ENCODE measurements around the gene OCSTAMP.

Gene OCSTAMP

DNA sequence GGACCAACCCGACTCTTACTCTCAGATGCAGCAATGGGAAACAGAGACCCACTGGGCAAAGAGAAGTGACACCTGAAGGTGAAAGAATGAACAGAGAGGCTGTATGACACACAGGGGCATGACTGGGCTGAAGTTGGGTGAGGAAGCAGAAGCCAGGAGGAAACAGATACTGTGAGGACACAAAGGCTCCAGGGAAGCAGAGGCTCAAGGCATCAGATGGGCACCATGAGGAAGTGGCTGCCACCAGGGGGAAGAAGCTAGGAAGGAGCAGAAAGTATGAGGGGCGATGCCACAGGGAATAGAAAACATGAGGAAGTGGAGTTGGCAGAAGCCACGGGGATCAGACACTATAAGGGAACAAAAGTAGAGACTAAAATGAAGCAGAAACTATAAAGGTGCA, 30.9 kb upstream of the OCSTAMP start:
- TF ChIP-seq EZH2 (IDR thresholded peaks at IDR 0.05; ENCODE audit: borderline replicate concordance, low read length), result no peak
- TF ChIP-seq, protein P1, sequence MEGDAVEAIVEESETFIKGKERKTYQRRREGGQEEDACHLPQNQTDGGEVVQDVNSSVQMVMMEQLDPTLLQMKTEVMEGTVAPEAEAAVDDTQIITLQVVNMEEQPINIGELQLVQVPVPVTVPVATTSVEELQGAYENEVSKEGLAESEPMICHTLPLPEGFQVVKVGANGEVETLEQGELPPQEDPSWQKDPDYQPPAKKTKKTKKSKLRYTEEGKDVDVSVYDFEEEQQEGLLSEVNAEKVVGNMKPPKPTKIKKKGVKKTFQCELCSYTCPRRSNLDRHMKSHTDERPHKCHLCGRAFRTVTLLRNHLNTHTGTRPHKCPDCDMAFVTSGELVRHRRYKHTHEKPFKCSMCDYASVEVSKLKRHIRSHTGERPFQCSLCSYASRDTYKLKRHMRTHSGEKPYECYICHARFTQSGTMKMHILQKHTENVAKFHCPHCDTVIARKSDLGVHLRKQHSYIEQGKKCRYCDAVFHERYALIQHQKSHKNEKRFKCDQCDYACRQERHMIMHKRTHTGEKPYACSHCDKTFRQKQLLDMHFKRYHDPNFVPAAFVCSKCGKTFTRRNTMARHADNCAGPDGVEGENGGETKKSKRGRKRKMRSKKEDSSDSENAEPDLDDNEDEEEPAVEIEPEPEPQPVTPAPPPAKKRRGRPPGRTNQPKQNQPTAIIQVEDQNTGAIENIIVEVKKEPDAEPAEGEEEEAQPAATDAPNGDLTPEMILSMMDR (IDR thresholded peaks at IDR 0.05; ENCODE audit: low read length), result no peak
- Histone ChIP-seq H3K36me3 (ENCODE audit: insufficient read depth, low read length) (no peaks in the 10 kb centered on the region), H3K9me3 (ENCODE audit: low read length) (no peaks in the 10 kb centered on the region), H3K9ac (ENCODE audit: low read length) (no peak overlapping the region), H3K79me2 (ENCODE audit: insufficient read depth, low read length) (no peaks in the 10 kb centered on the region), H3K4me2 (ENCODE audit: low read length) (no peak overlapping the region), H4K20me1 (ENCODE audit: insufficient read depth, low read length) (no peaks in the 10 kb centered on the region), H2AFZ (ENCODE audit: low read length) (no peak overlapping the region), H3K27me3 (ENCODE audit: insufficient read depth, low read length) (0 out of 2 replicates have a peak, but pooled peaks cover under 1% of the 10 kb centered on the region), H3K27ac (ENCODE audit: low read depth, low read length, poor library complexity, severe bottlenecking) (no peak overlapping the region), H3K4me3 (ENCODE audit: low read depth, low read length, poor library complexity, severe bottlenecking) (no peak overlapping the region), H3K9me2 (ENCODE audit: low read depth, low read length) (no peaks in the 10 kb centered on the region), H3K4me1 (ENCODE audit: insufficient read depth, low read length, severe bottlenecking) (no peaks in the 10 kb centered on the region), H3F3A (ENCODE audit: insufficient read depth, low read length) (no peaks in the 10 kb centered on the region)

DNA sequence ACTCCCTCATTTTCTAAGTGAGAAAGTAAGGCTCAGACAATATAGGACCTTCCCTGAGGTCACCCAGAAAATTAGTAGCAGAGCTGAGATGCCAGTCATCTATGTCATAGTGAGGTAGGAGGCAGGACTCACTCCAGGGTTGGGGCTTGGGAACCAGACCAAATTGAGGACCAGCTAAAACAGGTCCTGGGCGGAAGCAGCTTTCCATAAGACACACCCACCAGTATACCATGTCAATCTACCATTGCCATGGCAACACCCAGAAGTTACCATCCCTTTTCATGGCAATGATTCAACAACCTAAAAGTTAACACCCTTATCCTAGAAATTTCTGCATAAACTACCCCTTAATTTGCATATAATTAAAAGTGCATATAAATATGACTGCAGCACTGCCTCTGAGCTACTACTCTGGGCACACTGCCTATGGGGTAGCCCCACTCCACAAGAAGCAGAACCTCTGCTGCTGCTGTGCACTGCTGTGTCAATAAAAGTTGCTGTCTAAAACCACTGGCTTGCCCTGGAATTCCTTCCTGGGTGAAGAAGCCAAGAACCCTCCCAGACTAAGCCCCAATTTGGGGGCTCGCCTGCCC, 30.3 kb upstream of the OCSTAMP start:
- H4K20me1 ChIP-seq (ENCODE audit: insufficient read depth, low read length), result no peaks in the 10 kb centered on the region

DNA sequence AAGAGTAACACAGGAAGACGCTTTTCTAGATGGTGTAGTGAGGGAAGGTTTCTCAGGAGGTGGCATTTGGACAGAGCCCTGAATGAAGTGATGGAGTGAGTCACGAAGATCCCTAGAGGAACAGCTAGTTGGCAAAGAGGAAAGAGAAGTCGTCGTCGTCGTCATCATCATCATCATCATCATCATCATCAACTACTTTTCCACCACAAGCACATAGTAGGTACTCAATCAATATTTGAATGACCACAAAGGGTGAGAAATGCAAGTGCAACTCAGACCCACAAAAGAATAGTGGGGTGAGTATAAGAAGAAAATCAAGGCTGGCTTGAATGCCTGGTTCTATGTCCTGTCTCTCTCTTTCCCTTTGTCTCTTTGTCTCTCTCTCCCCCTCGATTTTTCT, 28.3 kb upstream of the OCSTAMP start:
- no peaks in the 10 kb centered on the region for H3K79me2 ChIP-seq (ENCODE audit: insufficient read depth, low read length)
- H3K4me3 ChIP-seq (ENCODE audit: low read depth, low read length, poor library complexity, severe bottlenecking), result no peak overlapping the region
- no peaks in the 10 kb centered on the region for H3K9me2 ChIP-seq (ENCODE audit: low read depth, low read length)
- no peaks in the 10 kb centered on the region for H3K36me3 ChIP-seq (ENCODE audit: insufficient read depth, low read length)
- H2AFZ ChIP-seq (ENCODE audit: low read length), result no peak overlapping the region
- no peak overlapping the region for H3K4me2 ChIP-seq (ENCODE audit: low read length)
- no peaks in the 10 kb centered on the region for H3F3A ChIP-seq (ENCODE audit: insufficient read depth, low read length)
- H3K9me3 ChIP-seq (ENCODE audit: low read length), result no peaks in the 10 kb centered on the region
- H3K9ac ChIP-seq (ENCODE audit: low read length), result no peak overlapping the region
- H3K4me1 ChIP-seq (ENCODE audit: insufficient read depth, low read length, severe bottlenecking), result no peaks in the 10 kb centered on the region
- no peak overlapping the region for H3K27ac ChIP-seq (ENCODE audit: low read depth, low read length, poor library complexity, severe bottlenecking)
- H3K27me3 ChIP-seq (ENCODE audit: insufficient read depth, low read length), result 0 out of 2 replicates have a peak, but pooled peaks cover 3% of the 10 kb centered on the region
- H4K20me1 ChIP-seq (ENCODE audit: insufficient read depth, low read length), result no peaks in the 10 kb centered on the region
- no peak for TF ChIP-seq EZH2 (IDR thresholded peaks at IDR 0.05; ENCODE audit: borderline replicate concordance, low read length)
- TF ChIP-seq, protein P1 (IDR thresholded peaks at IDR 0.05; ENCODE audit: low read length), result no peak

More for the DNA sequence above, 30.3 kb upstream of the OCSTAMP start:
- no peaks in the 10 kb centered on the region for H3K4me1 ChIP-seq (ENCODE audit: insufficient read depth, low read length, severe bottlenecking)
- H3K27ac ChIP-seq (ENCODE audit: low read depth, low read length, poor library complexity, severe bottlenecking), result no peak overlapping the region
- H3K4me2 ChIP-seq (ENCODE audit: low read length), result no peak overlapping the region
- H2AFZ ChIP-seq (ENCODE audit: low read length), result no peak overlapping the region
- 0 out of 2 replicates have a peak, but pooled peaks cover 3% of the 10 kb centered on the region for H3K27me3 ChIP-seq (ENCODE audit: insufficient read depth, low read length)
- no peaks in the 10 kb centered on the region for H3K79me2 ChIP-seq (ENCODE audit: insufficient read depth, low read length)
- H3K9me3 ChIP-seq (ENCODE audit: low read length), result no peaks in the 10 kb centered on the region
- no peaks in the 10 kb centered on the region for H3K9me2 ChIP-seq (ENCODE audit: low read depth, low read length)
- H3K9ac ChIP-seq (ENCODE audit: low read length), result no peak overlapping the region
- TF ChIP-seq EZH2 (IDR thresholded peaks at IDR 0.05; ENCODE audit: borderline replicate concordance, low read length), result no peak
- TF ChIP-seq, protein P1 (IDR thresholded peaks at IDR 0.05; ENCODE audit: low read length), result no peak
- no peak overlapping the region for H3K4me3 ChIP-seq (ENCODE audit: low read depth, low read length, poor library complexity, severe bottlenecking)
- H3F3A ChIP-seq (ENCODE audit: insufficient read depth, low read length), result no peaks in the 10 kb centered on the region
- no peaks in the 10 kb centered on the region for H3K36me3 ChIP-seq (ENCODE audit: insufficient read depth, low read length)
